NCI-H2171 (cell line): ENCODE data around the gene ZNF616.
"Not testable (repeated sequence)": the region's sequence is repeated elsewhere in the genome, so short reads cannot be mapped to it uniquely, and the experiment has no call there.

Source experiments
- DNase-seq: peaks from one replicate; lab custom pipeline; 2025; lab: John Stamatoyannopoulos, UW

The ZNF616 gene

DNA sequence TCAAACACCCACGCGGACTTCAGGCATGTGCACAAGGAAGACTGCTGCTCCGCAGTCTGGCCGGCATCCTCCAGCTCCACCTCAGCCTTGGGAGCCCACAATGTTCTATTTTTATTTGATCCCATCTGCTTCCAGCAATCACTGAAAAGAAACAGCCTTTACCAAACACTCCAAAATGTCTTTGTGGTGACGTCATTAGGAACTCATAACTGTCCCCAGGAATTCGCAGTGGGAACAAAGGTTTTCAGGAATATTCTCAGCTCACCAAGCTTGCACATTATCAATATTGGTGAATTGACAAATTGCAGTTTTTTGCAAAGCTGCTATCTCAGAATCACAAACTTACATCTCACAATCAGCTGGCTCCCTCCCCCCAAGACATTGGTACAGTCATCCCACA is 29.0 kb downstream of the ZNF616 start:
- no peak for DNase-seq

DNA sequence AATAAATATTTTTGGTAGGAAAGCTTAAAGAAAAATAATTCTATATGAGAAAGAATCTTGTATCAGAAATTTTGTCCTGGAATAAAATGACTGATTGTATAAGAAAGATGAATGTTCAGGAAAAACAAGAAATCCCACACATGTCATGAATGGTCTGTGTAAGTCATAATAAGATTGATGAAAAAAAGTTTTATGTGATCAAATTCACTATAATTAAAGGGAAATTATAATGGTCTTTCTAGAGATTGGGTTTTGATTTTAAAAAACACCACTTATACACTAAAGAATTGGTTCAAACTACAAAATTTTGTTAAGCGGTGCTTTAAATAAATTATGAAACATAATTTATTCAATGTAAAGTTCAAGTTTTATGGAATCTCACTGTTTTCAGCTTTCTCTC is 37.0 kb downstream of the ZNF616 start:
- no peak for DNase-seq

DNA sequence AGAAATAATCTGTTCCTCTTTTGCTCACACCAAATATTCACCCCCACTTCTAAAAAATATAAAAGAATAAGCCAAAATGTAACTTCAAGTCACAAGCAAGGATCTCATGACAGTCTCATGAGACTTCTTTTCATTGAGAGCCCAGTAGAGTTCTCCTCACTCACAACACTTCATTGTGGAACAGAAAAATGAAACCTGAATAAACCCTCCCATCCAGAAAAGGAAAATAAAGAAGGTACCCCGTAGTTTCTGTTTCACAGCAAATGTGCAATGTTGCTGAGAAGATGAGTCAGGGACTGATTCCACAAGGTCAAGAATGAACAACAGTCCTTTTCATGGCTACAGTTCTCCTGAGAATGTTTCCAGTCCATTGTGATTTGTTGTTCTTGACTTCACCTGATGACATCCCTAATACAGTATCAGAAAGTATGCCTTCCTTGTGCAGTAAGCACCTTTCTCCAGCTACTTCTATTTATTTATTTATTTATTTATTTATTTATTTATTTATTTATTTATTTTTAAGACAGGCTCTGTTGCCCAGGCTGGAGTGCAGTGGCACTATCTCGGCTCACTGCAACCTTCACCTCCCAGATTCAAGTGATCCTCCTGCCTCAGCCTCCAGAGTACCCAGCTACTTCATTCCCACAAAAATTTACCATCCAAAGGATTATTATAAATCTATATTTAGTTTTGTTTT is 37.7 kb downstream of the ZNF616 start:
- no peak for DNase-seq

- no peak for DNase-seq
These were observed 40.1 kb downstream of the ZNF616 start for GRCh38 chr19:52099497-52100138.

DNA sequence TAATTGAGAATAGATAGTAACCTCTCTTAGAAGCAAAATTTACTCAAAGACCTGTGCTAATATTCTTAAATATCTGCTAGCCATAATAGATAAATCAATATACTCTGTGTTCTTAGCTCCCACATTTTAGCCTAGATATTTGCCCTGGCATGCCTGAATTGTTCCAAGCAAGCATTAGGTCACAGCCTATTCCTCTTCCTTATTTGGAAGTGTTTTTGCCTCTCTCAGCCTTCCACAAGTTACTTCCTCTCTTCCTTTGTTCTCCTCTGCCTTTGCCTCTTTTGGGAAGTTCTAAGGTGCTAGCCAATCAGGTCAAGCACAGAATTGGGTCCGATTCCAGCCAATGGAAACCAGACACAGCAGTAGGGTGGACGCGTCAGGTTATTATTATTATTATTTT is 43.3 kb downstream of the ZNF616 start:
- not testable (repeated sequence) for DNase-seq

DNA sequence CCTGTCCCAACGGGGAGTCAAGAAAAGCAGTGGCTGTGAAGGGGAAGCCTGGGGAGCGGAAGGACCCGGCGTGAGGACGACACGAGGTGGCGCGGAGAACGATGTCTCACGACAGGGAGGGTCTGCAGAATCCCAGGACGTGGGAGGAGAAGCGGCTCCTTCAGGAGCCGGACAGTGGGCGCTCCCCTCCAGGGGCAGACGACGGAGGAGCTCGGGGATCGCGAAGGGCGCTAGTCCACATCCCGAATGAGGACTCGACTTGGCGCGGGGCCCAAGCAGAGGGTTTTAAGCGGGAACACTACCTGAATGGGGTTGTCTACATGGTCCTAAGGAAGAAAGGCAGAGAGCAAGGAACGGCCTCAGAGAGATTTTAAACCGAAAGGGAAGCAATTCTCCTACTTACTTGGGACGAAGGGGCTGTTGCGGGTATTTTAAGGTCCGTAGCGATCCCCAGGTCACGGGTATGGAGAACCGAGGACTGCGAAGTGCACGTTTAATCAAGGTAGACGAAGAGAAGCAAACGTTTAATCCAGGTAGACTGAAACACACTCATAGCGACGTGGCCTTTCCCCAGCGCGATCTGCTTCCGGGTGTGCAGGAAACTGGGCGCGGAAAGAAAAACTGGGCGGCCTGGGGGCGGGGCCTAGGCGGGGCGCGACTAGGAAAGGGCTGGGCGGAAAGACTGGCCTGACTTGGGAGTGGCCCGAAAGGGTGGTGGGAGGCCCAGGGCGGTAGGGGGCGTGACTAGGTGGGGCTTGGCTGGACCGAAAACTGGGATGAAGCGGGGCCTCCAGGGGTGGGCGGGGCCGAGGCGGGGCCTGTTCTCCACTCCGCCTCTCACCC is 44.3 kb downstream of the ZNF616 start, which contains the start of gene ZNF841:
Gene ZNF841 (minus strand): TSS at position 594 of the 843 bp plus-strand sequence. CDS start 10,964 bp downstream, outside the sequence.
- peak; percentile 83 for DNase-seq

- no peak for DNase-seq
These were observed 45.1 kb downstream of the ZNF616 start for GRCh38 chr19:52094526-52095130.

GRCh38 chr19:52086481-52086880 is 53.3 kb downstream of the ZNF616 start:
- no peak for DNase-seq

- no peak for DNase-seq
These were observed 69.2 kb downstream of the ZNF616 start for GRCh38 chr19:52070496-52070895.

GRCh38 chr19:52069653-52070052 is 70.1 kb downstream of the ZNF616 start:
- DNase-seq = no peak

DNA sequence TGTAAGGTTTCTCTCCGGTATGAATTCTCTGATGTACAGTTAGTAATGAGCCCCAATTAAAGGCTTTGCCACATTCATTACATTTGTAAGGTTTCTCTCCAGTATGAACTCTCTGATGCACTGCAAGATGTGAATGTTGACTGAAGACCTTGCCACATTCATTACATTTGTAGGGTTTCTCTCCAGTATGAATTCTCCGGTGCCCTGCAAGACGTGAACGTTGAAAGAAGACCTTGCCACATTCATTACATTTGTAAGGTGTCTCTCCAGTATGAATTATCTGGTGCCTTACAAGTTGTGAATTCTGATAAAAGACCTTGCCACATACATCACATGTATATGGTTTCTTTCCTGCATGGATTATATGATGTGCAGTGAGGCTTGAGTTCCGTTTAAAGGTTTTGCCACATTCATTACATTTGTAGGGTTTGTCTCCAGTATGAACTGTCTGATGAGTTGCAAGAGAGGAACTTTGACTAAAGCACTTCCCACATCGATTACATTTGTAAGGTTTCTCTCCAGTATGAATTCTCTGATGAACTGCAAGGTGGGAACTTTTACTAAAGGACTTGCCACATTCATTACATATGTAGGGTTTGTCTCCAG is 73.4 kb downstream of the ZNF616 start:
- no peak for DNase-seq

- no peak for DNase-seq
These were observed 74.3 kb downstream of the ZNF616 start for GRCh38 chr19:52065399-52065798.
